HCT116 (cell line): ENCODE data around the gene DPYD.

Experiments
- CBX3 ChIP-seq: IDR thresholded peaks from 2 replicates; pipeline ENCODE4 v1.6.1; 2012; ENCODE audit warnings: low read depth
- EGR1 ChIP-seq: IDR thresholded peaks from 2 replicates; pipeline ENCODE4 v1.6.1; 2012; ENCODE audit warnings: low read depth
- EZH2 ChIP-seq: fragments of 200-600 bp; sonication (generic); IDR thresholded peaks from 2 replicates; pipeline ENCODE4 v1.6.1; 2017; ENCODE audit warnings: antibody characterized with exemption, mixed run types
- JUND ChIP-seq: IDR thresholded peaks from 2 replicates; pipeline ENCODE4 v1.6.1; 2012
- POLR2A ChIP-seq: IDR thresholded peaks from 2 replicates; pipeline ENCODE4 v1.7.0; 2011; ENCODE audit warnings: borderline replicate concordance; ENCODE audit not compliant: insufficient read depth, insufficient read length; ENCODE audit errors: extremely low read depth
- POLR2AphosphoS5 ChIP-seq: IDR thresholded peaks from 2 replicates; pipeline ENCODE4 v1.6.1; 2011; ENCODE audit warnings: mild to moderate bottlenecking, low read depth, low read length, moderate library complexity
- REST ChIP-seq: IDR thresholded peaks from 2 replicates; pipeline ENCODE4 v1.6.1; 2012; ENCODE audit warnings: low read depth
- YY1 ChIP-seq: IDR thresholded peaks from 2 replicates; pipeline ENCODE4 v1.6.1; 2011; ENCODE audit warnings: low read length, low read depth, moderate library complexity, mild to moderate bottlenecking; ENCODE audit not compliant: insufficient replicate concordance; ENCODE audit errors: extremely low read depth
- ZFX ChIP-seq: fragments of 450-650 bp; IDR thresholded peaks from 2 replicates; pipeline ENCODE4 v1.6.1; 2017
- TF ChIP-seq, protein P1 (sequence below), 3 experiments: fragments of 200-600 bp in 1 of 3; sonication (generic) in 1 of 3; IDR thresholded peaks in 2 of 3; conservative IDR thresholded peaks in 1 of 3; 2 replicates each; pipeline ENCODE4 v1.5.1; 2012 to 2017; ENCODE audit warnings: low read depth in 2 of 3, low read length in 2 of 3, antibody characterized with exemption in 1 of 3, borderline replicate concordance in 1 of 3, control low read depth in 1 of 3, mild to moderate bottlenecking in 1 of 3, mixed read lengths in 1 of 3, mixed run types in 1 of 3, moderate library complexity in 1 of 3; ENCODE audit not compliant: insufficient read depth in 1 of 3
- TF ChIP-seq, protein P2 (sequence below): IDR thresholded peaks from 2 replicates; pipeline ENCODE4 v1.6.1; 2012

DNA sequence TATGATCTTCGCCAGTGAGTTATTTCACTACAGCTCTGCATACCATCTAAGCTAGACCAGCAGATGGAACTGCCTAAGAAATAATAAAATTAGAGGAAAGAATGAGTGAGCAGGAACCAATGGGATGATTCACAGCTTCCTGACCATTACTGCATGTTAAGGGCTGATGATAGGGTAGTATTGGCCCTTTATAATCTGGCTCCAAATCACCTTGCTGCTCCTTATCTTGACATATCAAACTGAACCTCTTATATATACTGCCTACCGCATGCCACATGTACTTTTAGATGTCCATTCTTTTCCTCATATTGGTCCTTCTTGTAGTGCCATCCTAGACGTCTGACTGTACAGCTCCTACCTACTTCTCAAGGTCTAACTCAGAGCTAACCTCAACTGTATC is 524.4 kb downstream of the DPYD start:
- TF ChIP-seq POLR2AphosphoS5 = no peak
- TF ChIP-seq JUND = no peak
- TF ChIP-seq POLR2A = no peak
- TF ChIP-seq, protein P1, sequence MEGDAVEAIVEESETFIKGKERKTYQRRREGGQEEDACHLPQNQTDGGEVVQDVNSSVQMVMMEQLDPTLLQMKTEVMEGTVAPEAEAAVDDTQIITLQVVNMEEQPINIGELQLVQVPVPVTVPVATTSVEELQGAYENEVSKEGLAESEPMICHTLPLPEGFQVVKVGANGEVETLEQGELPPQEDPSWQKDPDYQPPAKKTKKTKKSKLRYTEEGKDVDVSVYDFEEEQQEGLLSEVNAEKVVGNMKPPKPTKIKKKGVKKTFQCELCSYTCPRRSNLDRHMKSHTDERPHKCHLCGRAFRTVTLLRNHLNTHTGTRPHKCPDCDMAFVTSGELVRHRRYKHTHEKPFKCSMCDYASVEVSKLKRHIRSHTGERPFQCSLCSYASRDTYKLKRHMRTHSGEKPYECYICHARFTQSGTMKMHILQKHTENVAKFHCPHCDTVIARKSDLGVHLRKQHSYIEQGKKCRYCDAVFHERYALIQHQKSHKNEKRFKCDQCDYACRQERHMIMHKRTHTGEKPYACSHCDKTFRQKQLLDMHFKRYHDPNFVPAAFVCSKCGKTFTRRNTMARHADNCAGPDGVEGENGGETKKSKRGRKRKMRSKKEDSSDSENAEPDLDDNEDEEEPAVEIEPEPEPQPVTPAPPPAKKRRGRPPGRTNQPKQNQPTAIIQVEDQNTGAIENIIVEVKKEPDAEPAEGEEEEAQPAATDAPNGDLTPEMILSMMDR (IDR thresholded peaks at IDR 0.05 in 2 of 3, conservative IDR thresholded peaks at IDR 0.05 in 1 of 3; ENCODE audit: borderline replicate concordance in 1 of 3, insufficient read depth in 1 of 3, low read depth in 2 of 3, low read length in 2 of 3) = no peak
- no peak for TF ChIP-seq YY1
- TF ChIP-seq EZH2 = no peak
- TF ChIP-seq, protein P2, sequence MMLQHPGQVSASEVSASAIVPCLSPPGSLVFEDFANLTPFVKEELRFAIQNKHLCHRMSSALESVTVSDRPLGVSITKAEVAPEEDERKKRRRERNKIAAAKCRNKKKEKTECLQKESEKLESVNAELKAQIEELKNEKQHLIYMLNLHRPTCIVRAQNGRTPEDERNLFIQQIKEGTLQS = no peak
- no peak for TF ChIP-seq EGR1
- no peak for TF ChIP-seq CBX3
- no peak for TF ChIP-seq ZFX
- no peak for TF ChIP-seq REST
